Hepatocyte (in vitro differentiated cells): ENCODE results near the gene ABCA12.

ENCODE experiments used
- CTCF ChIP-seq: fragments of 200-600 bp; sonication (generic); IDR thresholded peaks from 2 replicates; pipeline ENCODE4 v1.5.1; 2016; ENCODE audit warnings: antibody characterized with exemption, mild to moderate bottlenecking; ENCODE audit not compliant: poor library complexity
- EZH2phosphoT487 ChIP-seq: fragments of 200-600 bp; sonication (generic); IDR thresholded peaks from one replicate; pipeline ENCODE4 v1.6.1; 2018; ENCODE audit warnings: antibody characterized with exemption, mild to moderate bottlenecking, low read depth, moderate library complexity; ENCODE audit not compliant: unreplicated experiment, severe bottlenecking

- TF ChIP-seq CTCF (no peak), EZH2phosphoT487 (no peak)
Measured at GRCh38 chr2:215059724-215060123, 78.7 kb downstream of the ABCA12 start.
